Neuron (in vitro differentiated cells): ENCODE results near the gene DEPDC4.
"Not testable (repeated sequence)": the region's sequence is repeated elsewhere in the genome, so short reads cannot be mapped to it uniquely, and the experiment has no call there.

Source experiments
- H2AFZ ChIP-seq: one replicate; pipeline ENCODE4 v1.6.1; 2013; ENCODE audit warnings: low read depth, mild to moderate bottlenecking, inconsistent platforms, low read length, moderate library complexity
- H3K27me3 ChIP-seq: one replicate; pipeline ENCODE4 v1.6.1; 2013; ENCODE audit warnings: low read length; ENCODE audit not compliant: insufficient read depth
- H3K36me3 ChIP-seq: one replicate; pipeline ENCODE4 v1.6.1; 2013; ENCODE audit warnings: low read length; ENCODE audit not compliant: insufficient read depth
- H3K4me1 ChIP-seq: one replicate; pipeline ENCODE4 v1.6.1; 2013; ENCODE audit warnings: low read length; ENCODE audit not compliant: insufficient read depth
- H3K4me3 ChIP-seq: 2 replicates; pipeline ENCODE4 v1.5.1; 2013; ENCODE audit warnings: mild to moderate bottlenecking, low read length, moderate library complexity
- H3K9me3 ChIP-seq: one replicate; pipeline ENCODE4 v1.6.1; 2013; ENCODE audit warnings: low read length

Gene DEPDC4

GRCh38 chr12:100249941-100250340, 16.9 kb downstream of the DEPDC4 start:
- no peaks in the 10 kb centered on the region for H3K9me3 ChIP-seq
- no peaks in the 10 kb centered on the region for H3K27me3 ChIP-seq
- H3K4me1 ChIP-seq = no peaks in the 10 kb centered on the region
- H2AFZ ChIP-seq = no peak overlapping the region
- H3K36me3 ChIP-seq = no peaks in the 10 kb centered on the region
- H3K4me3 ChIP-seq = no peak overlapping the region

- no peaks in the 10 kb centered on the region for H3K9me3 ChIP-seq
- no peaks in the 10 kb centered on the region for H3K4me1 ChIP-seq
- no peak overlapping the region for H2AFZ ChIP-seq
- H3K4me3 ChIP-seq = no peak overlapping the region
- H3K36me3 ChIP-seq = no peaks in the 10 kb centered on the region
- no peaks in the 10 kb centered on the region for H3K27me3 ChIP-seq
These were observed 18.0 kb downstream of the DEPDC4 start for GRCh38 chr12:100248886-100249285.

GRCh38 chr12:100247765-100248164, 19.1 kb downstream of the DEPDC4 start:
- Histone ChIP-seq H3K4me3 (no peak overlapping the region), H3K9me3 (no peaks in the 10 kb centered on the region), H3K27me3 (no peaks in the 10 kb centered on the region), H3K4me1 (no peaks in the 10 kb centered on the region), H2AFZ (no peak overlapping the region), H3K36me3 (no peaks in the 10 kb centered on the region)

GRCh38 chr12:100243137-100243536, 23.7 kb downstream of the DEPDC4 start:
- Histone ChIP-seq H2AFZ (no peak overlapping the region), H3K27me3 (no peaks in the 10 kb centered on the region), H3K36me3 (no peaks in the 10 kb centered on the region), H3K4me1 (no peaks in the 10 kb centered on the region), H3K4me3 (no peak overlapping the region), H3K9me3 (no peaks in the 10 kb centered on the region)

- Histone ChIP-seq H3K36me3 (no peaks in the 10 kb centered on the region), H2AFZ (no peak overlapping the region), H3K9me3 (no peaks in the 10 kb centered on the region), H3K4me3 (no peak overlapping the region), H3K4me1 (no peaks in the 10 kb centered on the region), H3K27me3 (no peaks in the 10 kb centered on the region)
These were observed 27.3 kb downstream of the DEPDC4 start for GRCh38 chr12:100239589-100239988.

GRCh38 chr12:100238801-100239200, 28.1 kb downstream of the DEPDC4 start:
- Histone ChIP-seq H3K9me3 (no peaks in the 10 kb centered on the region), H3K36me3 (no peaks in the 10 kb centered on the region), H3K27me3 (no peaks in the 10 kb centered on the region), H3K4me3 (no peak overlapping the region), H3K4me1 (no peaks in the 10 kb centered on the region), H2AFZ (no peak overlapping the region)

GRCh38 chr12:100234591-100235304, 32.1 kb downstream of the DEPDC4 start:
- Histone ChIP-seq H3K36me3 (no peaks in the 10 kb centered on the region), H3K4me3 (no peak overlapping the region), H2AFZ (no peak overlapping the region), H3K27me3 (no peaks in the 10 kb centered on the region), H3K9me3 (no peaks in the 10 kb centered on the region), H3K4me1 (no peaks in the 10 kb centered on the region)

- no peak overlapping the region for H3K4me3 ChIP-seq
- H3K36me3 ChIP-seq = no peaks in the 10 kb centered on the region
- no peaks in the 10 kb centered on the region for H3K9me3 ChIP-seq
- H3K4me1 ChIP-seq = no peaks in the 10 kb centered on the region
- no peak overlapping the region for H2AFZ ChIP-seq
- H3K27me3 ChIP-seq = no peaks in the 10 kb centered on the region
These were observed 32.7 kb downstream of the DEPDC4 start for GRCh38 chr12:100234166-100234565.

- H3K4me1 ChIP-seq, H3K36me3 ChIP-seq, H3K9me3 ChIP-seq, H3K27me3 ChIP-seq, H2AFZ ChIP-seq, H3K4me3 ChIP-seq: not testable (repeated sequence)
These were observed 35.0 kb downstream of the DEPDC4 start for GRCh38 chr12:100231873-100232272.

GRCh38 chr12:100229876-100230275, 37.0 kb downstream of the DEPDC4 start:
- Histone ChIP-seq H3K4me1 (no peaks in the 10 kb centered on the region), H2AFZ (no peak overlapping the region), H3K27me3 (no peaks in the 10 kb centered on the region), H3K36me3 (peaks cover 9% of the 10 kb centered on the region), H3K9me3 (no peaks in the 10 kb centered on the region), H3K4me3 (no peak overlapping the region)

GRCh38 chr12:100229036-100229635, 37.7 kb downstream of the DEPDC4 start:
- Histone ChIP-seq H3K9me3 (no peaks in the 10 kb centered on the region), H3K36me3 (peaks cover 9% of the 10 kb centered on the region), H3K4me1 (no peaks in the 10 kb centered on the region), H3K27me3 (no peaks in the 10 kb centered on the region), H3K4me3 (no peak overlapping the region), H2AFZ (no peak overlapping the region)

GRCh38 chr12:100225491-100225890, 41.4 kb downstream of the DEPDC4 start:
- Histone ChIP-seq H3K9me3 (no peaks in the 10 kb centered on the region), H3K36me3 (peaks cover 25% of the 10 kb centered on the region), H3K27me3 (no peaks in the 10 kb centered on the region), H2AFZ (no peak overlapping the region), H3K4me3 (no peak overlapping the region), H3K4me1 (no peaks in the 10 kb centered on the region)

GRCh38 chr12:100222173-100222572, 44.7 kb downstream of the DEPDC4 start:
- H3K4me3 ChIP-seq, H2AFZ ChIP-seq, H3K9me3 ChIP-seq, H3K27me3 ChIP-seq, H3K4me1 ChIP-seq: not testable (repeated sequence)
- H3K36me3 ChIP-seq = peaks cover 54% of the 10 kb centered on the region

GRCh38 chr12:100221523-100221922, 45.4 kb downstream of the DEPDC4 start:
- no peak overlapping the region for H3K4me3 ChIP-seq
- no peaks in the 10 kb centered on the region for H3K4me1 ChIP-seq
- peaks cover 54% of the 10 kb centered on the region for H3K36me3 ChIP-seq
- no peak overlapping the region for H2AFZ ChIP-seq
- H3K9me3 ChIP-seq = no peaks in the 10 kb centered on the region
- H3K27me3 ChIP-seq = no peaks in the 10 kb centered on the region
